HFF-Myc (cell line): ENCODE measurements around the gene AHR.

ENCODE experiments used
- DNase-seq: peaks from one replicate; pipeline ENCODE4 v3.0.0-alpha.2; 2011; ENCODE audit warnings: low read depth; ENCODE audit errors: extremely low read depth
- H3K4me3 ChIP-seq: replicated peaks from 2 replicates; pipeline ENCODE4 v1.5.1; 2011; ENCODE audit warnings: low read depth, mild to moderate bottlenecking, control low read depth, low read length
- TF ChIP-seq, protein P1 (sequence below): IDR thresholded peaks from 2 replicates; pipeline ENCODE4 v1.5.1; 2012; ENCODE audit warnings: mild to moderate bottlenecking, low read depth, low read length, control low read depth; ENCODE audit errors: missing control alignments

AHR gene

DNA sequence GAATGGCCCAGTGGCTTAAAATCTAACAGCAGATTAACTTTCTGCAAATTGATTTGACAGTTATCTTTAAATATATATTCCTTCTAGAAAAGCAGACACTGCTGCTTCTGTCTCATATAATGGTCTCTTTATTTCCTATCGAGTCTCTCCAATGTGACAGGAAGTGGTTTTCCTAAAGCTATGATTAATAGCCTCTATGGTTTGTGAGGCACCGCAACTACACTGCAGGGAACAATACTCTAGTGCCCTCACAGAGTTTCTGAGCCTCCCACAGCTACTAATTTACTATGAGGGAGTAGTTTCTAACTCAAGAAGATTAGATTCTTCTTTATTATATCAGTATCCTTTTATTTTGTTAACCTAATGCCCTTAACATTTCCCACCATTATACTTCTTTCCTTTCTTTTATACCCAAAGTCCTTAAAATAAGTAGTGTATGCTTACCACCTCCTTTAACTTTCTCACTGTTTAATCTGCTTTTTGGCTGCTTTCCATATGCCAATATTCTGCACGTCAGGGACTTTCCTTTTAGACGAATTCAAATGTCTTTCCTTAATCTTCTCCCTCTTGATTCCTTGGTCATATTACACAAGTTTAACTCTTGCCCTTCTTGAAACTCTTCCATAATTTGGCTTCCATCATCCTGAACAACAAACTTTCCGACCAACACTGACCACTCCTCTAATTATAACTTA is 23.8 kb upstream of the AHR start:
- DNase-seq: no peak
- TF ChIP-seq, protein P1, sequence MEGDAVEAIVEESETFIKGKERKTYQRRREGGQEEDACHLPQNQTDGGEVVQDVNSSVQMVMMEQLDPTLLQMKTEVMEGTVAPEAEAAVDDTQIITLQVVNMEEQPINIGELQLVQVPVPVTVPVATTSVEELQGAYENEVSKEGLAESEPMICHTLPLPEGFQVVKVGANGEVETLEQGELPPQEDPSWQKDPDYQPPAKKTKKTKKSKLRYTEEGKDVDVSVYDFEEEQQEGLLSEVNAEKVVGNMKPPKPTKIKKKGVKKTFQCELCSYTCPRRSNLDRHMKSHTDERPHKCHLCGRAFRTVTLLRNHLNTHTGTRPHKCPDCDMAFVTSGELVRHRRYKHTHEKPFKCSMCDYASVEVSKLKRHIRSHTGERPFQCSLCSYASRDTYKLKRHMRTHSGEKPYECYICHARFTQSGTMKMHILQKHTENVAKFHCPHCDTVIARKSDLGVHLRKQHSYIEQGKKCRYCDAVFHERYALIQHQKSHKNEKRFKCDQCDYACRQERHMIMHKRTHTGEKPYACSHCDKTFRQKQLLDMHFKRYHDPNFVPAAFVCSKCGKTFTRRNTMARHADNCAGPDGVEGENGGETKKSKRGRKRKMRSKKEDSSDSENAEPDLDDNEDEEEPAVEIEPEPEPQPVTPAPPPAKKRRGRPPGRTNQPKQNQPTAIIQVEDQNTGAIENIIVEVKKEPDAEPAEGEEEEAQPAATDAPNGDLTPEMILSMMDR: no peak
- no peak overlapping the region for H3K4me3 ChIP-seq

DNA sequence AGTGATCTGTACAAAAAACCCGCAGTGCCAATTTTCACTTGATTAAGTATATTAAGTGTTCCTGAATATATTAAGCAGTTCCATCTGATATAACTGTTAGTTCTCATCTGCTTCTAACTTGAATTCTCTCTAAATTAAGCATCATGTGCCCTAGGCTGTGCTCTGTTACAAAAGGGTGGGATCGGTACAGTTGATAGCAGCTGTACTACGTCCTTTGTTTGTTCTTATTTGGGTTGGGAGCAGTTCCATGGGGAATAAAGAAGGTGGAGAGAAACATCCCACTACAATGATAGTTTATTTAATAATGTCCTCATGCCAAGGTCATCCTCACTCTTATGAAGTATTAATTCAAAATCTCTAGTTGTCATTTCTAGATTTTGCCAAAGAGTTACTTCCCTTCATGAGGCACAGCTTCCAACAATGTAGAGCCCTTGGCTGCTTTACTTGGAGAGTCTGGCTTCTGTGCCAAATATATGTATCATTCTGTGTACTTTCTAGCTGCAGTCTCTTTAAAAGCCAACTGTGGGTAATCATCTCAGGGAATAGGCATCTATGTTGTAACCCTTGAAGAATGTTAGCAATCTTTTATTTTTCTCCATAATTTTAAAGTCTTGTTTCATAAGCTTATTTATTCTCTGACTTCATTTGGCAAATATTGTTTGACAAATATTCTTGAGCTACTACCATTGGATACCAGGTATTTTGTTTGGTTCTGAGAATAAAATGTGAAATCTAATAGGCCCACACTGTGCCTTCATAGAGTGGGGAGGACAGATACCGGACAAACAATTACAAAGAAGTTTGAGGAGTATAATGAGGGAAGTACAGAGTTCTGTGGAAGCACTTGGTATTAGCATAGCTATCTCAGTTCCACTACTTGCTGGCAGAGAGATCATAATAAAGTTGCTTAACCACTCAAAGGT is 22.4 kb upstream of the AHR start:
- TF ChIP-seq, protein P1: no peak
- H3K4me3 ChIP-seq: no peak overlapping the region
- no peak for DNase-seq

DNA sequence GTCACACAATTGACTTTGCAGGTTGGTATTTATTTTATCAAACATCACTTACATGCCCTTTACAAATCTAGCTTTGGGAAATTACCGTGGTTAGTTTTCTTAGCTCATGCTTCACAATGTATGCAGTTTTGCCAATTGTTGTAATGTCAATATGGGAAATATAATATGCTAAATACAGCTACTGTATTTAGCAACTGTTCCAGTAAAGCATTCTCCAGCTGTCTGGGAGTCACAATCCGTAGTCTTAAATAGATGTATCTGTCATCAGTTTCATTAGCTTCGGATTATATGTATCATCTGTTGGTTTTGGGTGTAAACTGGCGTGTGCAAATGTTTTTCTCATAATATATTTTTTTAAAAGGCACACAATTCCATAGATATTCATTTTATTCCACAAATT is 19.4 kb upstream of the AHR start:
- no peak overlapping the region for H3K4me3 ChIP-seq
- DNase-seq: no peak
- TF ChIP-seq, protein P1: no peak

GRCh38 chr7:17289074-17289645 is 9.3 kb upstream of the AHR start:
- no peak for DNase-seq
- TF ChIP-seq, protein P1: no peak
- no peak overlapping the region for H3K4me3 ChIP-seq

- no peak for DNase-seq
- no peak overlapping the region for H3K4me3 ChIP-seq
- TF ChIP-seq, protein P1: no peak
Observed at GRCh38 chr7:17292843-17293242, 5.6 kb upstream of the AHR start.

DNA sequence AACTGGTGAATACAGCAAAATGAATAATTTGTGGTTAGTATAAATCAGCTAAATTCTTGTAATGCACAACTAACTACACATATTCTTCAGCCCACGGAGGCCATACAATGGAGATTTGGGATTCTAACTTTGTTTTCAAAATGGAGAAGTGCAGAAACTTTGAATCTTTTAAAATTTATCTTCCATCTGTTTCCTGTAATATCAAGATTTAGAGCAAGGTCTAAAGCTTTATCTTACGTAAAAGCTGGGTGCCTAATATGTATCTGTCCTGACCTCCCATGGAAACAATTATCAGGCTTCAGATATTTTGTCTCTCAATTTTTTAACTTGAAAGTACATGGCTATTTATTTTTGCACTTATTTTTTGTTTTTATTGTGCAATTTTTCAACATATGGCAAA is 5.0 kb upstream of the AHR start:
- DNase-seq: no peak
- TF ChIP-seq, protein P1: no peak
- no peak overlapping the region for H3K4me3 ChIP-seq
